ENCODE measurements around the gene PPP3R2.

- TF ChIP-seq CTCF (IDR thresholded peaks at IDR 0.05), result no peak
- TF ChIP-seq POLR2A (IDR thresholded peaks at IDR 0.05), result no peak
- no peak for TF ChIP-seq POLR2AphosphoS5 (IDR thresholded peaks at IDR 0.05)
- TF ChIP-seq EP300 (IDR thresholded peaks at IDR 0.05), result no peak
Measured at GRCh38 chr9:101582553-101582952, 12.2 kb downstream of the PPP3R2 start.
